ENCODE results near the gene THAP7.

DNA sequence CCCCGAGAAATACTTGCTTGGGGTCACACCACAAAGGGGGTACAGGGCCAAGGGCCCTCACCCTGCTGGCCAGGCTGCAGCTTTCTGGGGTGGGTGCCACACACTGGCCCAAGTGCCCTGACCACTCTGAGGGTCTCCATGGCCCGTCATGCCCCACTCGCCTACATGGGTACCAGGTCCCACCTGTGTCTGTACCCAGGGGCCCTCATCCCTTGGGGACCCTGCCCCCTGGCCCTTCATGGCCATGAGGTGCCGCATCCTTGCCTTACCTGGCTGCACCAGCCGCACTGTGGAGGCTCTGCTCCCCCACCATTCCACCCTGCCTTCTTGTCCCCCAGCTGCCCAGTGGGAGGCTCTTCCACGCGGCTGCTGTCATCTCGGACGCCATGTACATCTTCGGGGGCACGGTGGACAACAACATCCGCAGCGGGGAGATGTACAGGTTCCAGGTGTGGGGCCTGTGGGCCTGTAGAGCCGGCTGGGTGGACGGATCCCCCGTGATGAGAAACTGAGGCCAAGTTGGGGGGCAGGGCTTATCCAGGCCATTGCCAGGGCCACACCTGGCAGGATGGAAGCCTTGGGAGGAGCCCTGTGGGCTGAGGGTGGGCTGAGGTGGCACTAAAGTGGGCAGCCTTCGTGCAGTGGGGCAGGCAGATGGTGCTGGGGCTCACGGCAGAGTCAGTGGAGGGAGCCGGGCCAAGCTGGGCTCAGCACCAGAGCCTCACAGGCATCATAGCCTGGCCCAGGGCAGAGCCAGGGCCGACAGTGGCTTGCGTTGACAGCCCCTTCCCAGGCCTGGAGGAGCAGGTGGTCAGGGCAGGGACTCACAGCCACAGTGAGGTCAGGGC lies 9.2 kb downstream of the THAP7 start:
- TF ChIP-seq CTCF (IDR thresholded peaks at IDR 0.05), result no peak
- no peak for TF ChIP-seq POLR2A (IDR thresholded peaks at IDR 0.05)

Data from adrenal gland (tissue), 5 donors.